Neural cell (in vitro differentiated cells): ENCODE results near the gene CRYM. TPM values are rescaled to one million over a fixed set of nuclear protein-coding genes. Genes with fewer than 3 reads are reported as not detected.
A peak's percentile ranks its signal among the peaks of the same experiment; 100 is the strongest.
"Not testable (repeated sequence)": the region's sequence is repeated elsewhere in the genome, so short reads cannot be mapped to it uniquely, and the experiment has no call there.

Source experiments
- H2AFZ ChIP-seq: fragments of 200-600, 300-800 bp; sonication (generic), shearing (Covaris generic); 2 replicates; pipeline ENCODE4 v1.6.0; 2014; ENCODE audit warnings: low read depth, mild to moderate bottlenecking, antibody characterized with exemption, low read length, moderate library complexity
- H3F3A ChIP-seq: fragments of 200-600 bp; shearing (Covaris generic); 2 replicates; pipeline ENCODE4 v1.6.1; 2016; ENCODE audit warnings: mild to moderate bottlenecking, moderate library complexity, mixed read lengths, antibody characterized with exemption, low read length; ENCODE audit not compliant: insufficient read depth, poor library complexity, severe bottlenecking
- H3K27ac ChIP-seq: fragments of 200-600, 300-800 bp; sonication (generic), shearing (Covaris generic); 2 replicates; pipeline ENCODE4 v1.5.1; 2014; ENCODE audit warnings: mild to moderate bottlenecking, low read length, moderate library complexity
- H3K27me3 ChIP-seq: fragments of 300-800, 200-600 bp; sonication (generic), shearing (Covaris generic); 2 replicates; pipeline ENCODE4 v1.6.0; 2014; ENCODE audit warnings: mild to moderate bottlenecking, low read depth, low read length, moderate library complexity; ENCODE audit not compliant: insufficient read depth
- H3K36me3 ChIP-seq: fragments of 300-800, 200-600 bp; sonication (generic), shearing (Covaris generic); 2 replicates; pipeline ENCODE4 v1.5.1; 2014; ENCODE audit warnings: mild to moderate bottlenecking, antibody characterized with exemption, low read length, moderate library complexity; ENCODE audit not compliant: insufficient read depth
- H3K4me2 ChIP-seq: fragments of 300-800, 200-600 bp; sonication (generic), shearing (Covaris generic); 2 replicates; pipeline ENCODE4 v1.6.0; 2014; ENCODE audit warnings: mild to moderate bottlenecking, low read length
- H3K4me3 ChIP-seq: fragments of 300-800, 200-600 bp; sonication (generic), shearing (Covaris generic); 2 replicates; pipeline ENCODE4 v1.5.1; 2014; ENCODE audit warnings: mild to moderate bottlenecking, low read length, moderate library complexity
- H3K79me2 ChIP-seq: fragments of 200-600 bp; shearing (Covaris generic); replicated peaks from 2 replicates; pipeline ENCODE4 v1.6.0; 2014; ENCODE audit warnings: mild to moderate bottlenecking, low read length, moderate library complexity; ENCODE audit not compliant: insufficient read depth
- H3K9ac ChIP-seq: fragments of 300-800, 200-600 bp; sonication (generic), shearing (Covaris generic); 2 replicates; pipeline ENCODE4 v1.6.1; 2016; ENCODE audit warnings: mild to moderate bottlenecking, low read length, mixed read lengths
- H3K9me2 ChIP-seq: fragments of 200-600 bp; shearing (Covaris generic); 2 replicates; pipeline ENCODE4 v1.6.1; 2016; ENCODE audit warnings: mild to moderate bottlenecking, low read length, mixed read lengths; ENCODE audit not compliant: insufficient read depth
- H3K9me3 ChIP-seq: fragments of 200-600, 300-800 bp; sonication (generic), shearing (Covaris generic); 2 replicates; pipeline ENCODE4 v1.6.1; 2016; ENCODE audit warnings: mild to moderate bottlenecking, mixed run types, low read length, moderate library complexity, mixed read lengths
- H4K20me1 ChIP-seq: fragments of 200-600 bp; shearing (Covaris generic); 2 replicates; pipeline ENCODE4 v1.6.1; 2016; ENCODE audit warnings: mild to moderate bottlenecking, mixed run types; ENCODE audit not compliant: insufficient read depth
- CTCF ChIP-seq: fragments of 450-650 bp; IDR thresholded peaks from 2 replicates; pipeline ENCODE4 v1.5.1; 2014; ENCODE audit warnings: antibody characterized with exemption, mild to moderate bottlenecking, moderate library complexity; ENCODE audit not compliant: poor library complexity, severe bottlenecking
- EP300 ChIP-seq: fragments of 450-650 bp; conservative IDR thresholded peaks from 2 replicates; pipeline ENCODE4 v1.6.1; 2014; ENCODE audit warnings: antibody characterized with exemption, mild to moderate bottlenecking, moderate library complexity; ENCODE audit not compliant: poor library complexity, severe bottlenecking
- EZH2 ChIP-seq: fragments of 200-600, 300-800 bp; shearing (Covaris generic), sonication (generic); IDR thresholded peaks from 2 replicates; pipeline ENCODE4 v1.6.1; 2014; ENCODE audit warnings: antibody characterized with exemption, low read length, borderline replicate concordance, mild to moderate bottlenecking; ENCODE audit not compliant: insufficient read depth, poor library complexity, severe bottlenecking
- MXI1 ChIP-seq: fragments of 450-650 bp; conservative IDR thresholded peaks from 2 replicates; pipeline ENCODE4 v1.6.1; 2014; ENCODE audit warnings: antibody characterized with exemption, mild to moderate bottlenecking; ENCODE audit not compliant: poor library complexity, severe bottlenecking
- POLR2AphosphoS5 ChIP-seq: IDR thresholded peaks from 2 replicates; pipeline ENCODE4 v1.6.1; 2012
- RAD21 ChIP-seq: fragments of 450-650 bp; conservative IDR thresholded peaks from 2 replicates; pipeline ENCODE4 v1.6.1; 2014; ENCODE audit warnings: antibody characterized with exemption, mild to moderate bottlenecking, moderate library complexity
- REST ChIP-seq: IDR thresholded peaks from 2 replicates; pipeline ENCODE4 v1.6.1; 2012; ENCODE audit warnings: borderline replicate concordance
- SMC3 ChIP-seq: fragments of 450-650 bp; conservative IDR thresholded peaks from 2 replicates; pipeline ENCODE4 v1.6.1; 2014; ENCODE audit warnings: antibody characterized with exemption, mild to moderate bottlenecking, moderate library complexity; ENCODE audit not compliant: poor library complexity
- TAF1 ChIP-seq: IDR thresholded peaks from 2 replicates; pipeline ENCODE4 v1.6.1; 2012; ENCODE audit warnings: low read depth
- polyA plus RNA-seq: library from polyadenylated mRNA; depleted of rRNA; stranded (reverse); fragments of >200 nt; gene quantifications from 2 replicates; pipeline ENCODE4 v1.2.3, GENCODE V29; 2014

The CRYM gene
- polyA plus RNA-seq, 1 donor from 2014 or later, result 3.8 TPM

- H3K9ac ChIP-seq, result no peak overlapping the region
- H3K27ac ChIP-seq, result no peak overlapping the region
- no peaks in the 10 kb centered on the region for H3K79me2 ChIP-seq
- no peaks in the 10 kb centered on the region for H3K9me3 ChIP-seq
- H2AFZ ChIP-seq, result no peak overlapping the region
- H3K4me3 ChIP-seq, result peak overlapping the region; percentile 73
- no peaks in the 10 kb centered on the region for H4K20me1 ChIP-seq
- peaks cover 38% of the 10 kb centered on the region for H3K27me3 ChIP-seq
- H3K4me2 ChIP-seq, result peak overlapping the region; percentile 65
- H3F3A ChIP-seq, result no peaks in the 10 kb centered on the region
- no peaks in the 10 kb centered on the region for H3K36me3 ChIP-seq
- no peaks in the 10 kb centered on the region for H3K9me2 ChIP-seq
- TF ChIP-seq CTCF (peak; percentile 41), POLR2AphosphoS5 (no peak), TAF1 (no peak), EP300 (no peak), REST (no peak), SMC3 (peak; percentile 34), MXI1 (no peak), EZH2 (peak; percentile 55), RAD21 (no peak)
These were observed 23.2 kb upstream of the CRYM start for GRCh38 chr16:21301168-21301894.

GRCh38 chr16:21300309-21301167, 22.4 kb upstream of the CRYM start:
- Histone ChIP-seq H3K4me2 (peak overlapping the region; percentile 65), H3K9ac (no peak overlapping the region), H3K27me3 (peaks cover 38% of the 10 kb centered on the region), H3K36me3 (no peaks in the 10 kb centered on the region), H3K9me2 (no peaks in the 10 kb centered on the region), H3F3A (no peaks in the 10 kb centered on the region), H3K27ac (no peak overlapping the region), H2AFZ (no peak overlapping the region), H3K79me2 (no peaks in the 10 kb centered on the region), H3K4me3 (peak overlapping the region; percentile 73), H3K9me3 (no peaks in the 10 kb centered on the region), H4K20me1 (no peaks in the 10 kb centered on the region)
- peak; percentile 96 for TF ChIP-seq CTCF
- peak; percentile 94 for TF ChIP-seq RAD21
- TF ChIP-seq MXI1, result no peak
- peak; percentile 96 for TF ChIP-seq SMC3

- not testable (repeated sequence) for H3F3A ChIP-seq, H3K27ac ChIP-seq, H2AFZ ChIP-seq, H3K9me3 ChIP-seq, H3K9ac ChIP-seq, H4K20me1 ChIP-seq, H3K4me3 ChIP-seq, H3K9me2 ChIP-seq, H3K4me2 ChIP-seq, H3K36me3 ChIP-seq, H3K27me3 ChIP-seq, H3K79me2 ChIP-seq
These were observed 11.7 kb upstream of the CRYM start for GRCh38 chr16:21289789-21290188.
